B cell (primary cell): ENCODE data around the gene GNG3.

Experiments
- CTCF ChIP-seq: fragments of 200-600 bp; IDR thresholded peaks from one replicate; pipeline ENCODE4 v1.8.0; 2022; ENCODE audit warnings: antibody characterized with exemption, mild to moderate bottlenecking
- EZH2 ChIP-seq: IDR thresholded peaks from 2 replicates; pipeline ENCODE4 v1.6.1; 2012; ENCODE audit warnings: borderline replicate concordance, low read depth, mild to moderate bottlenecking, moderate library complexity, low read length; ENCODE audit not compliant: insufficient read depth, poor library complexity, severe bottlenecking

- TF ChIP-seq CTCF, result no peak
- no peak for TF ChIP-seq EZH2
Observed at GRCh38 chr11:62712276-62712812, 4.9 kb downstream of the GNG3 start.
